Small intestine (tissue), 7 donors: ENCODE data around the gene RAPGEF6. TPM values are rescaled to one million over a fixed set of nuclear protein-coding genes. Genes with fewer than 3 reads are reported as not detected.
A peak's percentile ranks its signal among the peaks of the same experiment; 100 is the strongest.

ENCODE experiments used
- DNase-seq, 2 donors: peaks; one replicate each; pipeline versions ENCODE4 v3.0.0 to v3.0.0-alpha.2; 2013
- FAIRE-seq: peaks from 2 replicates; lab custom pipeline; 2012; peaks lifted over from hg19 to GRCh38; lab: Jason Lieb, UNC
- H3K27ac ChIP-seq, 3 donors: one replicate each; pipeline ENCODE4 v1.5.1; 2013; ENCODE audit warnings: low read length in 2 of 3, mild to moderate bottlenecking in 2 of 3, control low read depth in 1 of 3, inconsistent platforms in 1 of 3, low read depth in 1 of 3, moderate library complexity in 1 of 3
- H3K27me3 ChIP-seq, 3 donors: one replicate each; pipeline ENCODE4 v1.6.1; 2013; ENCODE audit warnings: low read length in 3 of 3, inconsistent platforms in 1 of 3; ENCODE audit not compliant: control insufficient read depth in 3 of 3, insufficient read depth in 3 of 3
- H3K36me3 ChIP-seq, 3 donors: one replicate each; pipeline ENCODE4 v1.6.1; 2013; ENCODE audit warnings: low read length in 3 of 3, inconsistent platforms in 1 of 3, low read depth in 1 of 3, mild to moderate bottlenecking in 1 of 3, moderate library complexity in 1 of 3; ENCODE audit not compliant: control insufficient read depth in 3 of 3, insufficient read depth in 2 of 3
- H3K4me1 ChIP-seq, 3 donors: one replicate each; pipeline ENCODE4 v1.6.1; 2013; ENCODE audit warnings: low read length in 2 of 3, inconsistent platforms in 1 of 3, low read depth in 1 of 3, mild to moderate bottlenecking in 1 of 3, moderate library complexity in 1 of 3; ENCODE audit not compliant: control insufficient read depth in 3 of 3, insufficient read depth in 2 of 3
- H3K4me3 ChIP-seq, 3 donors: one replicate each; pipeline ENCODE4 v1.5.1; 2013; ENCODE audit warnings: low read length in 3 of 3, control low read depth in 1 of 3, inconsistent platforms in 1 of 3, low read depth in 1 of 3, mild to moderate bottlenecking in 1 of 3, moderate library complexity in 1 of 3
- H3K9me3 ChIP-seq, 2 donors: one replicate each; pipeline ENCODE4 v1.6.1; 2013; ENCODE audit warnings: low read depth in 1 of 2, low read length in 1 of 2; ENCODE audit not compliant: control insufficient read depth in 2 of 2, insufficient read depth in 1 of 2
- WGBS, 3 donors: extraction: QIAGEN DNeasy Blood & Tissue Kit; methylation state at CpG; one replicate each; pipeline ENCODE4 v1.1.7; 2013; 5-methylcytosine and 5-hydroxymethylcytosine counted together
- polyA plus RNA-seq, 4 donors: library from polyadenylated mRNA; stranded (reverse) in 3 of 4; unstranded in 1 of 4; fragments of 200-250 nt in 3 of 4; fragments of 120-200 nt in 1 of 4; gene quantifications; one replicate each; pipeline versions ENCODE4 v1.2.1 to v1.2.3, GENCODE V29; 2013
- donor health status: healthy with polysubstance abuse.
- donor health status: control.
- donor health status: control.
- donor health status: Bipolar disorder and iron deficiency.
- donor health status: healthy.

Gene RAPGEF6
- polyA plus RNA-seq, 4 donors = 1.1 to 10.4 (median 2.3) TPM

- no peak for DNase-seq
- Histone ChIP-seq H3K27me3 (no peaks in the 10 kb centered on the region), H3K4me1 (no peaks in the 10 kb centered on the region), H3K36me3 (peaks cover 0 to 8% (median 0%) of the 10 kb centered on the region in 3 donors), H3K4me3 (no peak overlapping the region), H3K9me3 (peaks cover 0 to 36% of the 10 kb centered on the region in 2 donors), H3K27ac (no peak overlapping the region)
- 93 to 94% (median 94%) methylated on average over 7 of the region's 7 CpGs for WGBS, 3 donors
- no peak for FAIRE-seq
Observed at GRCh38 chr5:131570757-131571156, 64.3 kb downstream of the RAPGEF6 start.

GRCh38 chr5:131564229-131564652 is 70.8 kb downstream of the RAPGEF6 start:
- peaks cover 0 to 7% (median 0%) of the 10 kb centered on the region in 3 donors for H3K36me3 ChIP-seq
- no peak overlapping the region for H3K27ac ChIP-seq
- WGBS, 3 donors = 90 to 95% (median 94%) methylated on average over 4 of the region's 4 CpGs
- no peaks in the 10 kb centered on the region for H3K9me3 ChIP-seq
- H3K4me1 ChIP-seq = no peaks in the 10 kb centered on the region
- no peak for DNase-seq
- no peak for FAIRE-seq
- H3K27me3 ChIP-seq = no peaks in the 10 kb centered on the region
- H3K4me3 ChIP-seq = no peak overlapping the region

GRCh38 chr5:131563434-131564228 is 71.4 kb downstream of the RAPGEF6 start:
- 93 to 94% (median 93%) methylated on average over 8 of the region's 8 CpGs for WGBS, 3 donors
- H3K4me3 ChIP-seq = no peak overlapping the region
- H3K27ac ChIP-seq = no peak overlapping the region
- H3K36me3 ChIP-seq = peaks cover 0 to 11% (median 0%) of the 10 kb centered on the region in 3 donors
- H3K4me1 ChIP-seq = no peaks in the 10 kb centered on the region
- H3K27me3 ChIP-seq = no peaks in the 10 kb centered on the region
- FAIRE-seq (no peak), DNase-seq (no peak)
- no peaks in the 10 kb centered on the region for H3K9me3 ChIP-seq

GRCh38 chr5:131550606-131551005 is 84.4 kb downstream of the RAPGEF6 start:
- Histone ChIP-seq H3K4me1 (no peaks in the 10 kb centered on the region), H3K4me3 (no peak overlapping the region), H3K36me3 (peaks cover 0 to 7% (median 0%) of the 10 kb centered on the region in 3 donors), H3K9me3 (no peaks in the 10 kb centered on the region), H3K27ac (no peak overlapping the region), H3K27me3 (no peaks in the 10 kb centered on the region)
- WGBS, 3 donors = 66 to 79% (median 73%) methylated on average over 2 of the region's 2 CpGs
- DNase-seq = no peak
- no peak for FAIRE-seq

- Histone ChIP-seq H3K27me3 (no peaks in the 10 kb centered on the region), H3K4me1 (no peaks in the 10 kb centered on the region), H3K27ac (no peak overlapping the region), H3K9me3 (no peaks in the 10 kb centered on the region), H3K4me3 (no peak overlapping the region), H3K36me3 (peaks cover 0 to 7% (median 0%) of the 10 kb centered on the region in 3 donors)
- 65 to 88% (median 80%) methylated on average over 2 of the region's 2 CpGs for WGBS, 3 donors
- DNase-seq (peak in 1 of 2 donors; percentile 49), FAIRE-seq (no peak)
Observed at GRCh38 chr5:131548176-131548575, 86.9 kb downstream of the RAPGEF6 start.

- FAIRE-seq (no peak), DNase-seq (no peak)
- Histone ChIP-seq H3K4me1 (no peaks in the 10 kb centered on the region), H3K4me3 (no peak overlapping the region), H3K36me3 (peaks cover 0 to 4% (median 0%) of the 10 kb centered on the region in 3 donors), H3K27ac (no peak overlapping the region), H3K9me3 (no peaks in the 10 kb centered on the region), H3K27me3 (no peaks in the 10 kb centered on the region)
- WGBS, 3 donors = 87 to 98% (median 94%) methylated on average over 1 of the region's 1 CpG
Observed at GRCh38 chr5:131545845-131546244, 89.2 kb downstream of the RAPGEF6 start.

GRCh38 chr5:131542723-131543122 is 92.3 kb downstream of the RAPGEF6 start:
- H3K4me1 ChIP-seq = no peaks in the 10 kb centered on the region
- FAIRE-seq = no peak
- H3K27me3 ChIP-seq = no peaks in the 10 kb centered on the region
- H3K36me3 ChIP-seq = peaks cover 0 to 5% (median 0%) of the 10 kb centered on the region in 3 donors
- no peak overlapping the region for H3K4me3 ChIP-seq
- 88 to 94% (median 92%) methylated on average over 1 of the region's 1 CpG for WGBS, 3 donors
- no peak for DNase-seq
- H3K27ac ChIP-seq = no peak overlapping the region
- no peaks in the 10 kb centered on the region for H3K9me3 ChIP-seq

GRCh38 chr5:131541762-131542161 is 93.3 kb downstream of the RAPGEF6 start:
- Histone ChIP-seq H3K27me3 (no peaks in the 10 kb centered on the region), H3K9me3 (no peaks in the 10 kb centered on the region), H3K4me3 (no peak overlapping the region), H3K4me1 (no peaks in the 10 kb centered on the region), H3K27ac (no peak overlapping the region), H3K36me3 (peaks cover 0 to 3% (median 0%) of the 10 kb centered on the region in 3 donors)
- 65 to 81% (median 78%) methylated on average over 1 of the region's 1 CpG for WGBS, 3 donors
- FAIRE-seq (no peak), DNase-seq (no peak)
